NCI-H524 (cell line): ENCODE data around the gene ZG16.
A peak's percentile ranks its signal among the peaks of the same experiment; 100 is the strongest.
"Not testable (repeated sequence)": the region's sequence is repeated elsewhere in the genome, so short reads cannot be mapped to it uniquely, and the experiment has no call there.

Source experiments
- DNase-seq, 2 experiments: peaks; one replicate each; lab custom pipeline; 2025; lab: John Stamatoyannopoulos, UW

The ZG16 gene

DNA sequence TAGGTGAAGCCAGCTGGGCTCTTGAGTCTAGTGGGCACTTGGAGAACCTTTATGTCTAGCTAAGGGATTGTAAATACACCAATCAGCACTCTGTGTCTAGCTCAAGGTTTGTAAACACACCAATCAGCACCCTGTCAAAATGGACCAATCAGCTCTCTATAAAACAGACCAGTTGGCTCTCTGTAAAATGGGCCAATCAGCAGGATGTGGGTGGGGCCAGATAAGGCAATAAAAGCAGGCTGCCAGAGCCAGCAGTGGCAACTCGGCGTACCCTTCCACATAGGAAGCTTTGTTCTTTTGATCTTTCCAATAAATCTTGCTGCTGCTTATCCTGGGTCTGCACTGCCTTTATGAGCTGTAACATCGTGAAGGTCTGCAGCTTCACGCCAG, 29.3 kb upstream of the ZG16 start:
- not testable (repeated sequence) for DNase-seq

DNA sequence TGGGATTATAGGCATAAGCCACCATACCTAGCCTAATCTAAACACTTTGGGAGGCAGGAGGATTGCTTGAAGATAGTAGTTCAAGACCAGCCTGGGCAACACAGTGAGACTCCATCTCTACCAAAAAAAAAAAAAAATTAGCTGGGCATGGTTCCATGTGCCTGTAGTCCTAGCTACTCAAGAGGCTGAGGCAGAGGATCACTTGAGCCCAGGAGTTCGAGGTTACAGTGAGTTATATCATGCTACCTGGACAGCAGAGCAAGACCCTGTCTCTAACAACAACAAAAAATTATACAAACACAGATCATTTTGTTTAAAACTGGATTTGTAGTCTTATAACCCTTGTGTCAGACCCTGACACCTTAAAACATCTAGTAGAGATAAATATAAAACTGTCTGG, 24.5 kb upstream of the ZG16 start:
- no peak for DNase-seq

DNA sequence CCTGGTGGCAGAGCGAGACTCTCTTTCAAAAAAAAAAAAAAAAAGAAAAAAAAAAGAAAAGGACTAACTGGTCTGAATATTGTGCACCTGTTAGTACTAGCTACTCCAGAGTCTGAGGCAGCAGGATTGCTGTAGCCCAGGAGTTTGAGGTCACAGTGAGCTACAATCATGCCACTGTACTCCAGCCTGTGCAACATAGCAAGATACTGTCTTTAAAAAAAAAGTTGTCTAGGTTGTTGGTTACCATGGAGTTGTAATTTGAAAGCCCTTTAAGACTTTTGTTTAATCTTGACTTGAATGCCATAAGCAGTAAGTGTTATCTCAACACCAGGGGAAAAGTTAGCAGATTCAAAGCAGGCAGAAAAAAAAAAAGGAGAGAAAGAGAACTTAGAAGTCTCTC, 21.4 kb upstream of the ZG16 start:
- DNase-seq = no peak

DNA sequence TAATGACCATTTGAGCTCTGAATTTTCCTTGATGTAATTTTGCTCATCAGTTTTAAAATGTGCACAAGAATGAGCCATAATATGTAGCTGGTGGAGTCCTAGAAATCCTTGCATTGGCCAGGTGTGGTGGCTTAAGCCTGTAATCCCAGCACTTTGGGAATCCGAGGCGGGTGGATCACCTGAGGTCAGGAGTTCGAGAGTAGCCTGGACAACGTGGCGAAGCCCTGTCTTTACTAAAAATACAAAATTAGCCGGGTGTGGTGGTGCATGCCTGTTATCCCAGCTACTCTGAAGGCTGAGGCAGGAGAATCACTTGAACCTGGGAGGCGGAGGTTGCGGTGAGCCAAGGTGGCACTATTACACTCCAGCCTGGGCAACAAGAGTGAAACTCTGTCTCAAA, 21.0 kb upstream of the ZG16 start:
- not testable (repeated sequence) for DNase-seq

DNA sequence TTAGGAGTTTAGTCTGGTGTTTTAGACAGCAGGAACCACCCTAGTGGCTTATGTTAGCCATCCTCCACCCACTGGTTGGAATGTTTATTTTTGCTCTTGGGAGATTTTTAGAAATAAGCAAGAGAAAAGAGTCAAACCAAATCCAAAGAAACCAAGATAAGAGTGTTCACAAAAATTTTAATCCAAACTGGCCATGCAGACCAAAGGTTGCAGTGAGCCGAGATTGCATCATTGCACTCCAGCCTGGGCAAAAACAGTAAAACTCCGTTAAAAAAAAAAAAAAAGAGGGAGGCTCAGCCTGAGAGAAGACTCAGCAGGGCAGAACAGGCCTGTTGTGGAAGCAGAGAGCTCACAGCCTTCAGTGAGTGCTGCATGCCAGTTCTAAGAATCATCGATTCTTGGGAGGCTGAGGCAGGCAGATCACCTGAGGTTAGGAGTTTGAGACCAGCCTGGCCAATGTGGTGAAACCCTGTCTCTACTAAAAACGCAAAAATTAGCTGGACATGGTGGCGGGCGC, 20.0 kb upstream of the ZG16 start:
- DNase-seq = no peak

DNA sequence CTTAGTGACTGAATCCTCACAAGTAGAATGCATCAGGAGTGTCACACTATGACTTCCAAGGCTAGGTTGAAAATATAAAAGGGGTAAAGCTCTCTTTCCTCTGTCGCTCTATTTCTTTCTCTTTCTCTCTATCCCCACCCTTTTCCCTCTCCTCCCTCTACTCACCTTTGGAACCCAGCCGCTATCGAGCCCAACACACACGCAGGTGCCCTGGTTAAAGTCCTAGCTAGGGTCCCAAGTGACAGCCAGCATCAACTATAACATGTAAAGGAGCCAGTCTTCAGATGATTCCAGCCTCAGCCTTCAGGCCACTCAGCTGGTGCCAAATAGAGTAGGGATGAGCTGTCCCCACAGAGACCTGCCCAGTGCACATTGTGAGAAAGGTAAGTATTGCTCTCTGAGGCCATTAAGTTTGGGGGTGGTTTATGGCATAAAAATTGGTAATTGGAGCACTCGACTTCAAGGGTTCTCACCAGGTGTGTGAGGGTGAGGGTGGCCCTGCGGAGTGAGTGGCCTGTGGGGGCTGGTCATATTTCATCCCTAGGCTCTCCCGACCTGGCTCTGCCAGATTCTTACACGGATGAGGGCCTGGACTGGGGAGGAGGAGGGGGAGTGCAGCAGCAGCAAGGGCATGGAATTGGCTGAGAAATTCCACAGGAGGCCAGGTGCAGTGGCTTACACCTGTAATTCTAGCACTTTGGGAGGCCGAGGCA, 17.3 kb upstream of the ZG16 start:
- DNase-seq = no peak

DNA sequence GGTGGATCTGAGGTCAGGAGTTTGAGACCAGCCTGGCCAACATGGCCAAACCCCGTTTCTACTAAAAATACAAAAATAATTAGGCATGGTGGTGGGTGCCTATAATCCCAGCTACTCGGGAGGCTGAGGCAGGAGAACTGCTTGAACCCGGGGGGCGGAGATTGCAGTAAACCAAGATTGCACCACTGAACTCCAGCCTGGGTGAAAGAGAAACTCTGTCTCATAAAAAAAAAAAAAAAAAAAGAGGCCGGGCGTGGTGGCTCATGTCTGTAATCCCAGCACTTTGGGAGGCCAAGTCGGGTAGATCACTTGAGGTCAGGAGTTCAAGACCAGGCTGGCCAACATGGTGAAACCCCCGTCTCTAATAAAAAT, 16.8 kb upstream of the ZG16 start:
- DNase-seq = not testable (repeated sequence)

DNA sequence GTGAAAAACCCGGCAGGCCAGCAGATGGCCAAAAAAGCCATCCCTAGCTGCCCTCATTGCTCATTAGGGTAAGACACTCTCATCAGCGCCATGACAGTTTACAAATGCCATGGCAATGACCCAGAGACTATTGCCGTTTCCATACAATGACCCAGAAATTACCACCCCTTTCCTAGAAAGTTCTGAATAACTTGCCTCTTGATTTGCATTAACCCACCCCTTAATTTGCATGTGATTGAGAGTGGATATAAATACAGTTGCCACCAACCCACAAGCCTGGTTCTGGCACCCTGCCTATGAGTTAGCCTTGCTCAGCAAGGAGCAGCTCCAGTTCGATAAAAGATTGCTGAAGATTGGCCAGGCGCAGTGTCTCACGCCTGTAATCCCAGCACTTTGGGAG, 16.2 kb upstream of the ZG16 start:
- no peak for DNase-seq

DNA sequence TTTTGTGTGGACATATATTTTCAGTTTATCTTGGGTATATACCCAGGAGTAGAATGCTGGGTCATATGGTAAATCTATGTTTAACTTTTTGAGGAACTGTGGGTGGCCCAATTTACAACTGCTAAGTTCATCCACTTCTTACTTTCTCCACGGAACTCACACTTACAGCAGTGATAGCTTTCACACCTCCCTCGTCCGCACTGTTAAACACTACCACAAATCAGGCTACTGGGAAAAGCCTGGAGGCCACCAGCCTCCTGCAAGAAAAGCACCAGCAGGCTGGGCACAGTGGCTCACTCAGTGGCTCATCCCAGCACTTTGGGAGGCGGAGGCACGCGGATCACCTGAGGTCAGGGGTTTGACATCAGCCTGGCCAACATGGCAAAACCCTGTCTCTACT, 14.7 kb upstream of the ZG16 start:
- no peak for DNase-seq

DNA sequence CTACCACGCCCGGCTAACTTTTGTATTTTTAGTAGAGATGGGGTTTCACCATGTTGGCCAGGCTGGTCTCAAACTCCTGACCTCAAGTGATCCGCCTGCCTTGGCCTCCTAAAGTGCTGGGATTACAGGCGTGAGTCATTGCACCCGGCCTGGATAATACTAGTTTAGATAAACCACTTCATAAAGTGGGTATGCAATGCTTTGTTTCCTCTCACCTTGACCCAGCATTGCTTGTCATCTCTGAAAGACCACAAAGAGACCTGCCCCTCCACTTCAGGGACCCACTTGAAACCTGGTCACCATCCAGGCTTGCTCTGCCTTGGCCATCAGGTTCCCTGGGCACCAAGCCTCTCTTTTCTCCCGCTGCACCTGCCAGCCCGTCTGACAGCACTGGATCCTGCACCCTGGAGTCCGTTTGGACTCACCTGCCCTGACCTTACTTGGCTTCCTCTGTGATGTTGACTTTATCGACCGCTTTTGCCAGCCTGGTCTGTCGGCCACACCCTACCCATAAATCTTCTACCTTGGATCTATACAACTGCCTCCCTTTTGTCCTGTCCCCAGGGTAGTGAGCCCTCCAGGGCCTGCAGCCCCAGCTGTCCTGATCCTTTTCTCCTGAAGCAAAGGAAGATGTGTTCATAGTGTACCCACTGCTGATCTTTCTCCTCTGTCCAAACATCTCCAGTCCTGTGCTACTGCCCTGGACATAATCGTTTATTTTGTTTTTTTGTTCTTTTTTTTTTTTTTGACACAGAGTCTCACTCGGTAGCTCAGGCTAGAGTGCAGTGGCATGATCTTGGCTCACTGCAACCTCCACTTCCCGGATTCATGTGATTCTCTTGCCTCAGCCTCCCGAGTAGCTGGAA, 12.7 kb upstream of the ZG16 start:
- DNase-seq = no peak

DNA sequence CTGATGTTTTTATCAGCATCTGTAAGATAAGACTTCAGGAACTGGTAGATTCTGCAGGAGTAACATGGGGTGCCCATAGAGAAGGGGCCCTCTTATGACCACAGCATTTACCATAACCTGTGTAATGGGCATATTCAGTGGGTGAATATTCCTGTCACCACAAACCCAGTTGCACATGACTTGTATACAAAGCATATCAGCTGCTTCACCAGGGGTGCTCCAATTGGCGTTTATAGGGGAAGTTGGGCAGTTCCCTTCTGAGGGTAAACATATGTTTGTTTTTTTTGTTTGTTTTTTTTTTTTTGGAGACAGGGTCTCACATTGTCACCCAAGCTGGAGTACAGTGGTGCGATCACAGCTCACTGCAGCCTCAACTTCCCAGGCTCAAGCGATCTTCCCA, 11.5 kb upstream of the ZG16 start:
- DNase-seq = no peak

DNA sequence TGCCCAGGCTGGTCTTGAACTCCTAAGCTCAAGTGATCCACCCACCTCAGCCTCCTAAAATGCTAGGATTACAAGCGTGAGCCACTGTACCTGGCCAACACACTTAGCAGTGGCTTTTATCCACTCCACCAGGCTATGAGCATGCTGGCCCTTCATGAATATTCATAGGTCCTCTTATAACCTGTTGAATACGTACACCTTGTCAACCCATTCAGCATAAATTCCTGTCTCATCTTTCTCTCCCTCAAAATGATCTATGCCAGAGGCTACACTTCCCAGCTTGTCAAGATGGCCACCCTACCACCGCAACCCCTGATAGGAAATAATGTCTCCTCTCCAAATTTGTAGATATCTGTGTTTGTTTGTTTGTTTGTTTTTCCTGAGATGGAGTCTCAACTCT, 11.0 kb upstream of the ZG16 start:
- DNase-seq = no peak

DNA sequence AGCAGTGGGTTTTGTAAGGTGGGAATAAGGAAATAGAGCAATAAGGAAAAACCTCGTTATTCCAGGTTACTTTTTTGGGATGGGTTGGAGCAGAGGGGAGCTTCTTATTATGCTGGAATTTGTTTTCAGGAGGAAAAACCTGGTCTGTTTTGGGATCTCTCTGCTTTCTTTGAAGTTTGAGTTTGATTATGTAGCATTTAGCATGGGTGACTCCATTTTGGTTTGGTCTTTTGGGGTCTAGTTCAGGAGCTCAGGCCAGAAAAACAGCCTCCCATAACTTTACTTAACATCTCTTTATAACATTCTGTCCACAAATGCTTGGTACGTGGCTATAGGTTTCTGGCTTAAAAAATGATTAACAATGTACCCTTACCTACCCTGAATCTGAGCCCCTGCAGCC, 8.5 kb upstream of the ZG16 start:
- DNase-seq = no peak

DNA sequence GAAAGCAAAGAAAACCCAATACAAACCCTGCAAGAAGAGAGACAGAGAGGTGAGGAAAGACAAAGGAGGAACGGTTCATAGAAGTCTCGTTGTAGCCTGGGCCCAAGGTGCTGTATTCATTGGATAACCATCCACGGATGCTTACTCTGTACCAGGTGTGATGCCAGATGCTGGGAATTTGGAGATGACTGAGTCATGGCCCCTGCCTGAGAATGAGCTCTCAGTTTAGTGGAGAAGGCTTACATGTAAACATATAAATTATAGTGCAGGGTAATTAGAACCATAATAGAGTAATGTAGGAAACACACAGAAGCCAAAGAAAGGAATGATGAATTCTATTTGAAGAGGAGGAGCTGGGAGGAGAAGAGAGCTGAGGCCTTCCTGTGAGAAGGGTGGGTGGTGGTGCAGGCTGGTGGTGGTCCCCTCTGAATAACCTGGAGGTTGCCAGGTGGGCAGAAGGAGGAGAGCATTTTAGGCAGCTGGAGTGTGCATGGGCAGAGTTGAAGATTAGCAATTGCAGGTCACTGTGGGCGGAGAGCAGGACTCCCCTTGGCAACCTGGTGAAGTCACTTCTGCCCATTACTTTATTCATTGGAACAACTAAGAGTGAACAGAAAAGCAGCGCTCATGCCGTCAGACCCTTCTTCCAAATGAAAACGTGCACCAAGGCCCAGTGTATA, 7.7 kb upstream of the ZG16 start:
- DNase-seq = peak in 1 of 2 experiments; percentile 12

DNA sequence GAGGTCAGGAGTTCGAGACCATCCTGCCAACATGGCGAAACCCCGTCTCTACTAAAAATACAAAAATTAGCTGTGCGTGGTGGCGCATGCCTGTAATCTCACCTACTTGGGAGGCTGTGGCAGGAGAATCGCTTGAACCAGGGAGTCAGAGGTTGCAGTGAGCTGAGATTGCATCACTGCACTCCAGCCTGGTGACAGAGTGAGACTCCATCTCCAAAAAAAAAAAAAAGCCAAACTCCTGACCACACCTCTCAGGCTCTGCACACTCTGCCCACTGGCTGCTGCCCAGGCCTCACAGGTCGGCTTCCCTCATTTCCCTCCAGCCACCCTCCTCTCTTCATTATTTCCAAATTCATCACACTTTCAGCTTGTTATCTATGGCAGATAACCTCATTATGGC, 5.7 kb upstream of the ZG16 start:
- not testable (repeated sequence) for DNase-seq

DNA sequence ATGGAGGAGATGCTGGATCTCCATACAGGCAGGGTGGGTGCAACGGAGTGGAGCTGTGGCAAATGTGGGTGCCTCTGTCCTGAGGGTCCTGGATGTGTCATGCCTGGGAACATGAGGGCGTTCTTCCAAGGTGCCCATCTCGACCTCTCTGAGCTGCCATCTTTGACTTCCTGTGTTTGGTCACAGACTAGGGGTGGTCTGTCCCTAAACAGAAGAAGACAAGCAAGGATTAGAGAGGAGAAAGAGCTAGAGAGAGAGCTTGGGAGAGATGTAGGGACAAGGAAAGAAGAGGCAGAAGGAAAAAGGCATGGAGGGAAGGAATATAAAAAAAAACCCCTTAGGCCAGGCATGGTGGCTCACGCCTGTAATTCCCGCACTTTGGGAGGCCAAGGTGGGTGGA, 3.3 kb upstream of the ZG16 start:
- no peak for DNase-seq

DNA sequence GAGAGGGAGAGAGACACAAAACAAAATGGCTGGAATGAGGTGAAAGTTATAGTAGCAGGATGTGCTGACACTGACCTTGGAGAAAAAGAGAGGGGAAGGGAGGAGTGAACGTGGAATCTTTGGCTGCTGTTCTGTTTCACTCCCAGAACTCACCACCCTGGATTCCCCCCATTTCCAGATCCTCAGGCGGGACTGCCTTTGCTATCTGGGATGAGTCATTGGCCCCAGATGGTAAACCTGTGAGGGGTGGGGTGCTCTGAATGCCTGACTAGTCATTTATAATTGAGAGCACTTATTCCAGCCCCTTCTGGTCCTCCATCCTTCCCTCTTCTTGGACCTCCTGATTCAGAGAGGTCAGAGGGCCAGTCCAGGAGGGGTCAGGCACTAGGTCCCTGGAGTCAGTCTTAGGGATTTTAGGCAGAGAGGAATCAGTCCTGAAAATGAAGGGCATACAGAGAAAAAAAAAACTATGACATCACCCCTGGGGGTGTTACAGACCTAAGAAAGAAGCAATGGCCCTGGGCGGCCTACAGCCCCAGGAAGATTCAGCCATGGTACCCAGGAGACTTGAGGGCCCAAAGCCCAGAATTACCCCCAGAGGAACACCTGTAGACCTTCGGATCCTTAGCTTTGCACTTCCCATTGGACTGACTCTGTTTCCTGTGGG, 2.2 kb upstream of the ZG16 start:
- DNase-seq = peak; percentile 21 to 59

DNA sequence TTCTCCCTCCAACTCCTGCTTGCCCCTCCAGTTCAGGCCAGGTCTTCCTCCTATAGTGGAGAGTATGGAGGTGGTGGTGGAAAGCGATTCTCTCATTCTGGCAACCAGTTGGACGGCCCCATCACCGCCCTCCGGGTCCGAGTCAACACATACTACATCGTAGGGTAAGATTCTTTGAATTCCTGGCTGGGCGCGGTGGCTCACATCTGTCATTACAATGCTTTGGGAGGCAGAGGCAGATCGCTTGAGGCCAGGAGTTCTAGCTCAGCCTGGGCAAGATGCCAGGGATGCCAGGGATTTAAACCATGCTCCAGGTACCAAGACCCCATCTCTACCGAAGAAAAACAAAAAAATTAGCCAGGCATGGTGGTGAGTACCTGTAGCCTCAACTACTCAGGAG, 1.4 kb downstream of the ZG16 start:
- DNase-seq = no peak

DNA sequence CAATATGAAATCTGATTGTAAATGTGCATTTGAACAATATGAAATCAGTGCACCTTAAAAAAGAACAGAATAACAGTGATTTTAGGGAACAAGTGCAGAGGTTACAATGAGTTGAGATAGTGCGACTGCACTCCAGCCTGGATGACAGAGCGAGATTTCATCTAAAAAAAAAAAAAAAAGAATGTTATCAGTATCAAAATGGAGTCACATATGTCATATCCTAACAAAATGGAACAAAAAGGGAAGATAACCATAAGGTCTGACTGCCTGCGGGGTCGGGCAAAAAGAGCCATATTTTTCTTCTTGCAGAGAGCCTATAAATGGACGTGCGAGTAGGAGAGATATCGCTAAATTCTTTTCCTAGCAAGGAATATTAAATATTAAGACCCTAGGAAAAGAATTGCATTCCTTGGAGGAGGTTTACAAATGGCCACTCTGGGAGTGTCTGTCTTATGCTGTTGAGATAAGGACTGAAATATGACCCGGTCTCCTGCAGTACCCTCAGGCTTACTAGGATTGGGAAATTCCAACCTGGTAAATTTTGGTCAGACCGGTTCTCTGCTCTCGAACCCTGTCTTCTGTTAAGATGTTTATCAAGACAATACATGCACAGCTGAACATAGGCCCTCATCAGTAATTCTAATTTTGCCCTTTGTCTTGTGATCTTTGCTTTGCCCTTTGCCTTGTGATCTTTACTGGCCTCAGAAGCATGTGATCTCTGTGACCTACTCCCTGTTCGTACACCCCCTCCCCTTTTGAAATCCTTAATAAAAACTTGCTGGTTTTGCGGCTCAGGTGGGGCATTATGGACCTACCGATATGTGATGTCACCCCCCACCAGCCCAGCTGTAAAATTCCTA, 5.3 kb downstream of the ZG16 start:
- not testable (repeated sequence) for DNase-seq

DNA sequence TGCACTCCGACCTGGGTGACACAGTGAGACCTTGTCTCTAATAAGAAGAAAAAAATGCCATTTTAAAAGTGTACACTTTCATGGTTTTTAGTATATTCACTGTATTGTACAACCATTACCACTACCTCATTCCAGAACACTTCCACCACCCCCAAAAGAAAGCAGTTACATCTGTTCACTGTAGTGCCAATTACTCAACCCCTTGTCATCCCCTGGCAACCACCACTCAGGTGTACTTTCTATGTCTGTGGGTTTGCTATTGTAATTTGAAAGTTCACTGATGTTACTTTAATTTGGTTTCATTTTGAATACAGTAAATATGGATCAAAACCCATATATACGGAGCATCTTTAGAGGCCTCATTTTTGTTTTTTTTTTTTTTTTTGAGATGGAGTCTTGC, 6.1 kb downstream of the ZG16 start:
- DNase-seq = no peak

DNA sequence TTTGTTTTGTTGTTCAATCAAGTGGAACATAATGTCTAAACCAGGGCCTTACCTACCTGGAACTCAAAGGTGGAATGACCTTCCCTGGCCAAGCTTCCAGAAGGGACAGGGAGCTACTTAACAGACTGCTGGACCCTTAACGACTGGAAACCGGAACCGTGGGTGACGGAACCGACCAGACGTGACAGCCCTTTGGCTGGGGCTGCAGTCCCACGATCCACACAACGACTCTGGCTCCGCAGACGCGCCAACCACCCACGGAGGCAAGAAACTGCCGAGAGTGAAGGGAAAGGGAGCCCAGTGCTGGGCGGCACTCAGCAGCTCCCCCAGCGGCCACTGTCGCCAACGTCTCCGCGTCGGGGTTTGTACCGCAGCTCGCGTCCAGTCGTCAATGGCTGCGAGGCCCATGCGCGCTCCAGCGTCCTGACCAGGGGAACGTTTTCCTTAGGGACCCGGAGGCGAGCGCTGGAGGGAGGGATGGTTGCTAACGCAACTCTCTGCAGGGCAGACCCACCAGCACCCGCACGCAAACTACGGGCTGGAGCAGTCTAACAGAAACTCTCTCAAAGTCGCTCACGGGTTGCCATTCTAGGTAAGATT, 6.9 kb downstream of the ZG16 start:
- no peak for DNase-seq
